22Rv1 (cell line): Measurements from ENCODE around the gene EEPD1.
A peak's percentile ranks its signal among the peaks of the same experiment; 100 is the strongest.

Experiments used
- H3K27ac ChIP-seq: fragments of 450-650 bp; 2 replicates; pipeline ENCODE4 v1.5.1; 2017
- ZFX ChIP-seq: fragments of 450-650 bp; IDR thresholded peaks from 2 replicates; pipeline ENCODE4 v1.6.1; 2017; ENCODE audit warnings: antibody characterized with exemption, borderline replicate concordance
- TF ChIP-seq, protein P1 (sequence below): fragments of 450-650 bp; IDR thresholded peaks from 2 replicates; pipeline ENCODE4 v1.5.1; 2017; ENCODE audit warnings: mild to moderate bottlenecking

The EEPD1 gene

DNA sequence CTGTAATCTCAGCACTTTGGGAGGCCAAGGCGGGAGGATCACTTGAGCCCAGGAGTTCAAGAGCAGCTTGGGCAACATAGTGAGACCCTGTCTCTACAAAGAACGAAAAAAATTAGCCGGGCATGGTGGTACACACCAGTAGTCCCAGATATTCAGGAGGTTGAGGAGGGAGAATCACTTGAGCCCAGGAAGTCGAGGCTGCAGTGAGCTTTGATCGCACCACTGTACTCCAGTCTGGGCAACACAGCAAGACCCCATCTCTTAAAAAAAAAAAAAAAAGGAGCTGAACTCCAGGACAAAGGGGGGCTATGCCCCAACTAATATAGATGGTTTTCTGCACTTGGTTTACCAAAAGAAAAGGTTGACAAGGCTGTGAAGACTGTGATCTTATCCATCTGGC is 135.4 kb downstream of the EEPD1 start:
- H3K27ac ChIP-seq = no peak overlapping the region
- TF ChIP-seq, protein P1, sequence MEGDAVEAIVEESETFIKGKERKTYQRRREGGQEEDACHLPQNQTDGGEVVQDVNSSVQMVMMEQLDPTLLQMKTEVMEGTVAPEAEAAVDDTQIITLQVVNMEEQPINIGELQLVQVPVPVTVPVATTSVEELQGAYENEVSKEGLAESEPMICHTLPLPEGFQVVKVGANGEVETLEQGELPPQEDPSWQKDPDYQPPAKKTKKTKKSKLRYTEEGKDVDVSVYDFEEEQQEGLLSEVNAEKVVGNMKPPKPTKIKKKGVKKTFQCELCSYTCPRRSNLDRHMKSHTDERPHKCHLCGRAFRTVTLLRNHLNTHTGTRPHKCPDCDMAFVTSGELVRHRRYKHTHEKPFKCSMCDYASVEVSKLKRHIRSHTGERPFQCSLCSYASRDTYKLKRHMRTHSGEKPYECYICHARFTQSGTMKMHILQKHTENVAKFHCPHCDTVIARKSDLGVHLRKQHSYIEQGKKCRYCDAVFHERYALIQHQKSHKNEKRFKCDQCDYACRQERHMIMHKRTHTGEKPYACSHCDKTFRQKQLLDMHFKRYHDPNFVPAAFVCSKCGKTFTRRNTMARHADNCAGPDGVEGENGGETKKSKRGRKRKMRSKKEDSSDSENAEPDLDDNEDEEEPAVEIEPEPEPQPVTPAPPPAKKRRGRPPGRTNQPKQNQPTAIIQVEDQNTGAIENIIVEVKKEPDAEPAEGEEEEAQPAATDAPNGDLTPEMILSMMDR = no peak
- TF ChIP-seq ZFX = no peak

DNA sequence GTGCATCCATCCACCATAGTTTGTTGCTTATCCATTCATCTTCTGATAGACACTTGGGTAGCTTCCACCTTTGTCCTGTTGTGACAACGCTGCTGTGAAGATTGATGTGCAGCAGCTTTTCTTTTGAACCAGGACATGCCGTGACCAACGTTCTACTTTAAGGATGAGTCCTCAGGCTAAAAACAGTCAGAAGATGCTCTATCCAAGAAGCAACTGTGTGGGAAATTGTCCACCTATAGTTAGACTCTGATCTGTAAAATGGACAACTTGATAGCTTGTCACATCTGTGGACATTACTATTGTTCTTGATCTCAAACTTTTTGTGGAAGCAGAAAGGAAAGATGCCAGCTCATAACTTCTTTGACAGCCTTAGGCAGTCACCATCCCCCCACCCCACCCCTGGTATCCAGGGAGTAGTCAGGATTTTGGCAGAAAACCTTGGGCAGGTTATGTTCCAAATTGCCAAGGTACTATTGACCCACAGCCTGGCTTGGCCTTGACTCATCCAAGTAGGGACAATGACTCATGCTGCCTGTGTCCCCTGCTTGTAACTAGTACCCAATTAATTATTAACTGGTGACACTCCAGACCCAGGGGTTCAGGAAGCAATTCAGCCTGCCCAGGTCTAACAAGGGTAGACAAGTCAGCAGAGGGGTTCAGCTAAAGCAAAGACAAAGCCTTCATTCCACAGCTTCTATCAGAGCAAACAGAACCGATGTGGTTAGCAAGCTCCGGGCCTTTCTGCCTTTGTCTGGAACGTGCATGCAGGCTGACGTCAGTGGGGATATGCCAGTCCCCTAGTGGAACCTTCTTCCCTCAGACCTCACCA is 137.0 kb downstream of the EEPD1 start:
- peak overlapping the region; percentile 52 for H3K27ac ChIP-seq
- TF ChIP-seq, protein P1 = no peak
- TF ChIP-seq ZFX = no peak

DNA sequence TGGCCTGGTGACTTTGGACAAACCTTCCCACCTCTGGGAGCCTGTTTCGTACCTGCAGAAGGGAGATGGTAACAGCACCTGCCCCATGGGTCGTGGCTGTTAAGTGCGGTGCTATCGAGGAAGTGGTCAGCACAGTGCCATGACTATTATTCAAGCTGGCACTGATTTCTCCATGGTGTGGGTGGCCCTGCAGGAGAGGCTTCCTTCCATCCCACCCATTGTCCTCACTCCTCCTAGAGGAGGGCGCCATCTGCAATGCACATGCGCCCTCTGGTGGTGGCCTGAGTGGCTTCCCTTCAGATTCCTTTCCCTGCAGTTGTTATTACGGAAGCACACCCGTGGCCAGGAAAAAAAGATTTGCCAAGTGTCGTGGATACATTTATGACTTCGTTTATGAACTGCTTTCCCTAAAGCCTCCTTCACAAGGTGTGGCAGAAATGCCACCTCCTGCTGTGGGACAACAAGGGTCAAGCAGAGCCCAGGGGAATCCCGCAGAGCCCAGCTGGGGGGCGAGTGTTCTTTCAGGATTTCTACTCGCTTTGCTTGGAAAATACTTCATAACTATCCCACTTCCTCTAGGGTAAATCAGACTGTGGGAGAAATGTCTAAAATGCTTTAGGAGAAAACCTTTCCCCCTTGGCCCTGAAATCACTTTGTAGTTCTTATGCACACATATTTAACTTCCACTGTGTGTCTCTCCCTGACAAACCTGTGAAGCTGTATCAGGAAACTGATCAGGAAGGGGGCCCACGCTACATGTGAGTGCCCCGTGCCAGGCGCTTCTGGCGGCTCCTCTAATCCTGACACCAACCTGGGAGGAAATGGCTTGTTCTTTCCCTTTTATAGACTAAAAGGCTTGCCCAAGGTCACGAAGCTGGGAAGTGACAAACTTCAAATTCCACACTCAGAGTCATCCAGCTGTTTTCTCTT is 138.6 kb downstream of the EEPD1 start:
- H3K27ac ChIP-seq = peak overlapping the region; percentile 52; the same call in 1 of the 2 replicates
- TF ChIP-seq, protein P1 = peak; percentile 96
- no peak for TF ChIP-seq ZFX

DNA sequence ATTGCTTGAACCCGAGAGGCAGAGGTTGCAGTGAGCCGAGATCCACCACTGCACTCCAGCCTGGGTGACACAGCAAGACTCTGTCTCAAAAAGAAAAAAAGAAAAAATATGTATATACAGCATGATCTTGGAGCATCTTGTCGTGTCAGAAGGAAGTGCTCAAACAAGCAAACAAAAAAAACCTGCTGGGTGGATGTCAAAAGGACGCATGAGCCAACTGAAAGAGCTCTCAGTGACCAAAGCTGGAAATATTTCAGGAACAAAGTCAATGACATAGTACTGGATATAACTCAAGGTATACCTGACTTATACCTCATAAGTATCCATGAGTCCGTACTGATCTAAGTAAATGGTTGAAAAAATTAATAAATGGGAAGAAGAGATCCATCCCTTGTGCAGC is 142.0 kb downstream of the EEPD1 start:
- no peak overlapping the region for H3K27ac ChIP-seq
- TF ChIP-seq ZFX = no peak
- TF ChIP-seq, protein P1 = no peak

DNA sequence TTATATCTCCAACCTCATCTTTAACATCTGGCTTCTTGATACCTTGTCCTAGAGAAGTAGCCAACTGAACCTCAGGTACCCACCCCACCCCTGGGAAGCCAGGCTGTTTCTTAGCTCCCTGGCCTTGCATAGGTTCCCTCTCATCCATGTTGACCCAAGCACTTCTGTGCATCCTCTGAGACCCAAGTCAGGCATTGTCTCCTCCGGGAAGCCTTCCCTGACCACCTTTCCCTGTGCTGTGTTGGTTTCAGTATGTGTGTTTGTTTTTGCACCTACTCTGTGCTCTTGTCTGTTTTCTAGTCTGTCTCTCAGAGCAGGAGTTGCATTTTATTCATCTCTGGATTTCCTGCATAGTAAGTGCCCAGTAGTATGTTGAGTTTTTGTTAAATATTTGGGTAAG is 143.2 kb downstream of the EEPD1 start:
- H3K27ac ChIP-seq = no peak overlapping the region
- no peak for TF ChIP-seq ZFX
- TF ChIP-seq, protein P1 = no peak

DNA sequence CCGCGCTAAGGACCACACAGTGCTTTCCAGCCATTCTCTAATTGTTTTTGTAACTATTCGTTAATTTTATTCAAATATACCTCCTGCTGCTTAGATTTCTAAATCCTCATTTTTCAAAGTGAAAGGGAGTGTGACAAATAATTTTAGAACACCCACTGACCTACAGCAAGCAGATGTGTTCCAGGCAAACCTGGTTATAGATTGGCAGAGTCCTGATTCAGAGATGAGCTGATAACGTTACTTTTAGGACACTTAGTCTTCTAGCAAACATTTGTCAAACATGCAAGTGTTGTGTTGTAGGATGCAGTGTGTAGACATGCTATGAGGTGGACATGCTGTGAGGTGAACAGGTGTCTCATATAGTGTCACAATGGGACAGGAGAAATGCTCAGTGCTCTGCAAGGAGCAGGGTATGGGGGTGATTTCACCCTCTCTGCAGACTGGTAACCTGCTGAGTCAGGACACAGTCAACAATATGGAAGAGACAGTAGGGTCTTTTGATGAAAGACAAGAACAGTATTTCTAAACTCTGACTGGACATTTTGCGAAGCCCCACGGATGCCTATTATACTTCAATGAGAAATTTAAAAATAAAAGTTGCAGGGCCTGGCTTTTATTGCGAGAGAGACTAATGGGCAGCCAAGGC is 144.4 kb downstream of the EEPD1 start:
- no peak for TF ChIP-seq ZFX
- TF ChIP-seq, protein P1 = no peak
- no peak overlapping the region for H3K27ac ChIP-seq
